ENCODE data around the gene RBM17.

DNA sequence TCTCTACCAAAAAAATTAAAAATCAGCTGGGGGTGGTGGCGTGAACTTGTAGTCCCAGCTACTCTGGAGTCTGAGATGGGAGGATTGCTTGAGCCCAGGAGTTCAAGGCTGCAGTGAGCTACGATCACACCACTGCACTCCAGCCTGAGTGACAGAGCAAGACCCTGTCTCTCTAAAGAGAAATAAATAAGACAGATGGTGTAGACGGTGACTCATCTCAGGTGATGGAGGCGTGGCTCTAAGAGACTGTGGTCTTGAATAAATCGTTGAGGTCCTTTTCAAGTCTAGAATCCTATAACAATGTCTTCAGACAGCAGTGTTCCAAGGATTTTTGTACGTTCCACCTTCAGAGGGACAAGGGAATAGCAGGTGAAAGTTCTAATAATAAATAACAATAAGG is 60.1 kb downstream of the RBM17 start:
- TF ChIP-seq POLR2AphosphoS5 (IDR thresholded peaks at IDR 0.05; ENCODE audit: low read depth, low read length): no peak
- no peak for TF ChIP-seq CTCF (IDR thresholded peaks at IDR 0.05)
- no peak for TF ChIP-seq REST (IDR thresholded peaks at IDR 0.05; ENCODE audit: insufficient read depth in 1 of 2, low read depth in 2 of 2, low read length in 1 of 2)

All from Panc1 (cell line).